GM23338 (cell line): ENCODE measurements around the gene GSTM1. TPM values are rescaled to one million over a fixed set of nuclear protein-coding genes. Genes with fewer than 3 reads are reported as not detected.

Source experiments
- ATAC-seq: fragments of 200-7000 bp; cut with Tn5 transposase; 3 replicates; pipeline ENCODE4 v1.9.1; 2020
- DNase-seq: peaks from one replicate; pipeline ENCODE4 v3.0.0-alpha.2; 2015; ENCODE audit warnings: low spot score
- H2AFZ ChIP-seq: fragments of 200-600 bp; sonication (generic); 2 replicates; pipeline ENCODE4 v1.8.0; 2016; ENCODE audit warnings: antibody characterized with exemption, mild to moderate bottlenecking, moderate library complexity
- H3F3A ChIP-seq: fragments of 200-600 bp; sonication (generic); replicated peaks from 2 replicates; pipeline ENCODE4 v1.8.0; 2017; ENCODE audit warnings: antibody characterized with exemption, mixed run types, low read depth
- H3K27ac ChIP-seq: fragments of 200-600 bp; sonication (generic); 2 replicates; pipeline ENCODE4 v1.6.1; 2016; ENCODE audit warnings: low read depth
- H3K27me3 ChIP-seq: fragments of 200-600 bp; sonication (generic); 2 replicates; pipeline ENCODE4 v1.8.0; 2016; ENCODE audit warnings: mild to moderate bottlenecking, mixed run types, moderate library complexity; ENCODE audit not compliant: insufficient read depth
- H3K36me3 ChIP-seq: fragments of 200-600 bp; sonication (generic); 2 replicates; pipeline ENCODE4 v1.8.0; 2016; ENCODE audit warnings: mild to moderate bottlenecking; ENCODE audit not compliant: insufficient read depth
- H3K4me1 ChIP-seq: fragments of 200-600 bp; sonication (generic); 2 replicates; pipeline ENCODE4 v1.8.0; 2016; ENCODE audit warnings: mild to moderate bottlenecking, moderate library complexity; ENCODE audit not compliant: insufficient read depth
- H3K4me2 ChIP-seq: fragments of 200-600 bp; sonication (generic); 2 replicates; pipeline ENCODE4 v1.7.1; 2017; ENCODE audit warnings: mixed run types
- H3K4me3 ChIP-seq: fragments of 200-600 bp; sonication (generic); 2 replicates; pipeline ENCODE4 v1.6.1; 2016; ENCODE audit warnings: mixed run types
- H3K79me2 ChIP-seq: fragments of 200-600 bp; sonication (generic); replicated peaks from 2 replicates; pipeline ENCODE4 v1.8.0; 2017; ENCODE audit warnings: mild to moderate bottlenecking; ENCODE audit not compliant: insufficient read depth
- H3K9me2 ChIP-seq: fragments of 200-600 bp; sonication (generic); 2 replicates; pipeline ENCODE4 v1.8.0; 2017; ENCODE audit not compliant: insufficient read depth
- H4K20me1 ChIP-seq: fragments of 200-600 bp; sonication (generic); replicated peaks from 2 replicates; pipeline ENCODE4 v1.8.0; 2017; ENCODE audit warnings: mild to moderate bottlenecking; ENCODE audit not compliant: insufficient read depth
- H3K27ac Mint-ChIP-seq: 2 replicates; pipeline ENCODE4 v1.8.0; 2020; ENCODE audit warnings: inconsistent platforms, mild to moderate bottlenecking, moderate library complexity, mixed read lengths
- H3K27me3 Mint-ChIP-seq: 3 replicates; pipeline ENCODE4 v1.8.0; 2022; ENCODE audit warnings: low read depth, mild to moderate bottlenecking, moderate library complexity, mixed read lengths, inconsistent platforms; ENCODE audit not compliant: insufficient read depth, poor library complexity
- H3K36me3 Mint-ChIP-seq: 3 replicates; pipeline ENCODE4 v1.8.0; 2021; ENCODE audit warnings: low read depth, mild to moderate bottlenecking, inconsistent platforms, moderate library complexity, mixed read lengths
- H3K4me1 Mint-ChIP-seq: 3 replicates; pipeline ENCODE4 v1.8.0; 2020; ENCODE audit warnings: mild to moderate bottlenecking, inconsistent platforms, mixed read lengths
- H3K4me3 Mint-ChIP-seq: 3 replicates; pipeline ENCODE4 v1.8.0; 2021; ENCODE audit warnings: moderate library complexity, mild to moderate bottlenecking, inconsistent platforms, mixed read lengths
- H3K9me3 Mint-ChIP-seq: 3 replicates; pipeline ENCODE4 v1.8.0; 2020; ENCODE audit warnings: moderate library complexity, mild to moderate bottlenecking, inconsistent platforms, mixed read lengths
- JUNB ChIP-seq: IDR thresholded peaks from one replicate; pipeline ENCODE4 v1.6.1; 2016; ENCODE audit warnings: antibody characterized with exemption; ENCODE audit not compliant: unreplicated experiment
- polyA plus RNA-seq: library from polyadenylated mRNA; unstranded; fragments of >200 nt; fragmentation: Nextera tagmentation; extraction: Ambion mirVana; gene quantifications from 2 replicates; pipeline ENCODE4 v1.2.1, GENCODE V29; 2016
- total RNA-seq: library from RNA; depleted of rRNA; stranded (reverse); fragments of >200 nt; shearing (Covaris generic); gene quantifications from 2 replicates; pipeline ENCODE4 v1.2.3, GENCODE V29; 2014
- TF ChIP-seq, protein P1 (sequence below): IDR thresholded peaks from 2 replicates; pipeline ENCODE4 v1.6.1; 2016; ENCODE audit warnings: antibody characterized with exemption
- TF ChIP-seq, protein P2 (sequence below): IDR thresholded peaks from one replicate; pipeline ENCODE4 v1.6.1; 2018; ENCODE audit warnings: antibody characterized with exemption; ENCODE audit not compliant: unreplicated experiment
- TF ChIP-seq, protein P3 (sequence below): fragments of 250-450 bp; sonication (Bioruptor Pico); IDR thresholded peaks from 2 replicates; pipeline ENCODE4 v1.5.0; 2020; ENCODE audit warnings: mild to moderate bottlenecking, moderate library complexity

The GSTM1 gene
- total and polyA plus RNA-seq, 2 experiments from 2014 or later: not detected

DNA sequence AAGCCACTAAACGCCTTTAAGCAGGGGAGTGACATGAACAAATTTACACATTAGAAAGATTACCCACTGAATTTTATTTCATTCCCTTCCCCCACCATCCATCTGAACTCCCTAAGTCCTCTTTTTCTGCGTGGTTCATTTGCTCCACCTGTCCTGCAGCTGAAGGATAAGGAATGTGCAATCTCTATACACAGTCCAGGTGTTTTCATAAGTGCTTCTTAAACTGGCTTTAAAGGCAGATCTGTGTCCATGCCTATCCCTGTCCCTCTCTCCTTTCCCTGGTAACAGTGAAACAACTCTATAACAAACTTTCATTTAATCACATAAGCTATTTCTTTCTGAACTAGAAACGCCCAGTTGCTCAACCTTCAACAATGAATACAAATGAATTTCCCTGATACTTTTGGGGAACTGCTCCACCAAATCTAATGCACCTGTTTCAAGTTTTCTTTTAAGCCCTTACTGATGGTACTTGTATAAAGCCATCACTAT is 44.8 kb downstream of the GSTM1 start:
- H3K9me3 Mint-ChIP-seq: peaks cover 11% of the 10 kb centered on the region
- Histone ChIP-seq H3K9me2 (no peaks in the 10 kb centered on the region), H3K79me2 (no peaks in the 10 kb centered on the region), H3K27me3 (peaks cover 4% of the 10 kb centered on the region; the same call in 1 of the 2 replicates), H3K27ac (no peak overlapping the region), H3K4me1 (peaks cover 12% of the 10 kb centered on the region; the same call in 1 of the 2 replicates), H3F3A (no peaks in the 10 kb centered on the region), H2AFZ (no peak overlapping the region), H3K36me3 (no peaks in the 10 kb centered on the region; the same call in 1 of the 2 replicates), H3K4me3 (no peak overlapping the region), H3K4me2 (no peak overlapping the region), H4K20me1 (no peaks in the 10 kb centered on the region; the same call in 1 of the 2 replicates)
- DNase-seq: no peak
- no peak for ATAC-seq
- no peak overlapping the region for H3K27ac Mint-ChIP-seq
- TF ChIP-seq, protein P1, sequence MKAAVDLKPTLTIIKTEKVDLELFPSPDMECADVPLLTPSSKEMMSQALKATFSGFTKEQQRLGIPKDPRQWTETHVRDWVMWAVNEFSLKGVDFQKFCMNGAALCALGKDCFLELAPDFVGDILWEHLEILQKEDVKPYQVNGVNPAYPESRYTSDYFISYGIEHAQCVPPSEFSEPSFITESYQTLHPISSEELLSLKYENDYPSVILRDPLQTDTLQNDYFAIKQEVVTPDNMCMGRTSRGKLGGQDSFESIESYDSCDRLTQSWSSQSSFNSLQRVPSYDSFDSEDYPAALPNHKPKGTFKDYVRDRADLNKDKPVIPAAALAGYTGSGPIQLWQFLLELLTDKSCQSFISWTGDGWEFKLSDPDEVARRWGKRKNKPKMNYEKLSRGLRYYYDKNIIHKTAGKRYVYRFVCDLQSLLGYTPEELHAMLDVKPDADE: no peak
- H3K27me3 Mint-ChIP-seq: no peaks in the 10 kb centered on the region
- no peak overlapping the region for H3K4me3 Mint-ChIP-seq
- H3K4me1 Mint-ChIP-seq: peaks cover 12% of the 10 kb centered on the region
- no peaks in the 10 kb centered on the region for H3K36me3 Mint-ChIP-seq

DNA sequence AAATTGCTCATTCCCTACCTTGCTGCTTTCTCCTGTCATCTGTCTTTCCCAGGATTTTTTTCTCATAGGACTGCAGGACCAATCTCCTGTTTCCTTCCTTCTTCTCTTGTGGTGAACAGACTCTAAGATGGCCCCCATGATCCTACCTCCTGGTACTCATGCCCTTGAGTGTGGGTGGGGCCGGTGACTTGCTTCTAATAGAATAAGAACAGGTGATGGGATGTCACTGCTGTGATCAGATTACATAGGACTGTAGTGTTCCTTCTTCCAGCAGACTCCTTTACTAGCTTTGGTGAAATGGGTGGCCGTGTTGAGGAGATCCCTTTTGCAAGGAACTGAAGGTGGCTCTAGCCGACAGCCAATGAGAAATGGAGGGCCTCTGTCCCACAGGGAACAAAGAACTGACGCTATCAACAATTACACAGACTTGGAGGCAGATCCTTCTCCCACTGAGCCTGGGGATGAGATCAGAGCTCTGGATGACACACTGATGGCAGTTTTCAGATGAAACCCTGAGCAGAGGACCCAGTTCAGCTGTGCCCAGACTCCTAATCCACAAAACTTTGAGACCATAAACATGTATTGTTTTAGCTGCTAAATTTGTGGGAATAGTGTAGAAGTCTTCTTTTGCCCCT is 45.7 kb downstream of the GSTM1 start:
- H3K9me3 Mint-ChIP-seq: peaks cover 10% of the 10 kb centered on the region; the same call in 2 of the 3 replicates
- H3K27ac Mint-ChIP-seq: no peak overlapping the region
- DNase-seq (no peak), ATAC-seq (no peak)
- H3K4me3 Mint-ChIP-seq: no peak overlapping the region
- Histone ChIP-seq H2AFZ (no peak overlapping the region), H3K4me2 (no peak overlapping the region), H4K20me1 (no peaks in the 10 kb centered on the region; the same call in 1 of the 2 replicates), H3F3A (no peaks in the 10 kb centered on the region), H3K27me3 (peaks cover 13% of the 10 kb centered on the region), H3K9me2 (no peaks in the 10 kb centered on the region), H3K79me2 (no peaks in the 10 kb centered on the region), H3K4me3 (no peak overlapping the region), H3K4me1 (peaks cover 12% of the 10 kb centered on the region; the same call in 1 of the 2 replicates), H3K27ac (no peak overlapping the region), H3K36me3 (no peaks in the 10 kb centered on the region)
- peaks cover 5% of the 10 kb centered on the region for H3K27me3 Mint-ChIP-seq
- H3K36me3 Mint-ChIP-seq: no peaks in the 10 kb centered on the region
- TF ChIP-seq, protein P2, sequence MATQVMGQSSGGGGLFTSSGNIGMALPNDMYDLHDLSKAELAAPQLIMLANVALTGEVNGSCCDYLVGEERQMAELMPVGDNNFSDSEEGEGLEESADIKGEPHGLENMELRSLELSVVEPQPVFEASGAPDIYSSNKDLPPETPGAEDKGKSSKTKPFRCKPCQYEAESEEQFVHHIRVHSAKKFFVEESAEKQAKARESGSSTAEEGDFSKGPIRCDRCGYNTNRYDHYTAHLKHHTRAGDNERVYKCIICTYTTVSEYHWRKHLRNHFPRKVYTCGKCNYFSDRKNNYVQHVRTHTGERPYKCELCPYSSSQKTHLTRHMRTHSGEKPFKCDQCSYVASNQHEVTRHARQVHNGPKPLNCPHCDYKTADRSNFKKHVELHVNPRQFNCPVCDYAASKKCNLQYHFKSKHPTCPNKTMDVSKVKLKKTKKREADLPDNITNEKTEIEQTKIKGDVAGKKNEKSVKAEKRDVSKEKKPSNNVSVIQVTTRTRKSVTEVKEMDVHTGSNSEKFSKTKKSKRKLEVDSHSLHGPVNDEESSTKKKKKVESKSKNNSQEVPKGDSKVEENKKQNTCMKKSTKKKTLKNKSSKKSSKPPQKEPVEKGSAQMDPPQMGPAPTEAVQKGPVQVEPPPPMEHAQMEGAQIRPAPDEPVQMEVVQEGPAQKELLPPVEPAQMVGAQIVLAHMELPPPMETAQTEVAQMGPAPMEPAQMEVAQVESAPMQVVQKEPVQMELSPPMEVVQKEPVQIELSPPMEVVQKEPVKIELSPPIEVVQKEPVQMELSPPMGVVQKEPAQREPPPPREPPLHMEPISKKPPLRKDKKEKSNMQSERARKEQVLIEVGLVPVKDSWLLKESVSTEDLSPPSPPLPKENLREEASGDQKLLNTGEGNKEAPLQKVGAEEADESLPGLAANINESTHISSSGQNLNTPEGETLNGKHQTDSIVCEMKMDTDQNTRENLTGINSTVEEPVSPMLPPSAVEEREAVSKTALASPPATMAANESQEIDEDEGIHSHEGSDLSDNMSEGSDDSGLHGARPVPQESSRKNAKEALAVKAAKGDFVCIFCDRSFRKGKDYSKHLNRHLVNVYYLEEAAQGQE: no peak
- no peak for TF ChIP-seq JUNB
- TF ChIP-seq, protein P3, sequence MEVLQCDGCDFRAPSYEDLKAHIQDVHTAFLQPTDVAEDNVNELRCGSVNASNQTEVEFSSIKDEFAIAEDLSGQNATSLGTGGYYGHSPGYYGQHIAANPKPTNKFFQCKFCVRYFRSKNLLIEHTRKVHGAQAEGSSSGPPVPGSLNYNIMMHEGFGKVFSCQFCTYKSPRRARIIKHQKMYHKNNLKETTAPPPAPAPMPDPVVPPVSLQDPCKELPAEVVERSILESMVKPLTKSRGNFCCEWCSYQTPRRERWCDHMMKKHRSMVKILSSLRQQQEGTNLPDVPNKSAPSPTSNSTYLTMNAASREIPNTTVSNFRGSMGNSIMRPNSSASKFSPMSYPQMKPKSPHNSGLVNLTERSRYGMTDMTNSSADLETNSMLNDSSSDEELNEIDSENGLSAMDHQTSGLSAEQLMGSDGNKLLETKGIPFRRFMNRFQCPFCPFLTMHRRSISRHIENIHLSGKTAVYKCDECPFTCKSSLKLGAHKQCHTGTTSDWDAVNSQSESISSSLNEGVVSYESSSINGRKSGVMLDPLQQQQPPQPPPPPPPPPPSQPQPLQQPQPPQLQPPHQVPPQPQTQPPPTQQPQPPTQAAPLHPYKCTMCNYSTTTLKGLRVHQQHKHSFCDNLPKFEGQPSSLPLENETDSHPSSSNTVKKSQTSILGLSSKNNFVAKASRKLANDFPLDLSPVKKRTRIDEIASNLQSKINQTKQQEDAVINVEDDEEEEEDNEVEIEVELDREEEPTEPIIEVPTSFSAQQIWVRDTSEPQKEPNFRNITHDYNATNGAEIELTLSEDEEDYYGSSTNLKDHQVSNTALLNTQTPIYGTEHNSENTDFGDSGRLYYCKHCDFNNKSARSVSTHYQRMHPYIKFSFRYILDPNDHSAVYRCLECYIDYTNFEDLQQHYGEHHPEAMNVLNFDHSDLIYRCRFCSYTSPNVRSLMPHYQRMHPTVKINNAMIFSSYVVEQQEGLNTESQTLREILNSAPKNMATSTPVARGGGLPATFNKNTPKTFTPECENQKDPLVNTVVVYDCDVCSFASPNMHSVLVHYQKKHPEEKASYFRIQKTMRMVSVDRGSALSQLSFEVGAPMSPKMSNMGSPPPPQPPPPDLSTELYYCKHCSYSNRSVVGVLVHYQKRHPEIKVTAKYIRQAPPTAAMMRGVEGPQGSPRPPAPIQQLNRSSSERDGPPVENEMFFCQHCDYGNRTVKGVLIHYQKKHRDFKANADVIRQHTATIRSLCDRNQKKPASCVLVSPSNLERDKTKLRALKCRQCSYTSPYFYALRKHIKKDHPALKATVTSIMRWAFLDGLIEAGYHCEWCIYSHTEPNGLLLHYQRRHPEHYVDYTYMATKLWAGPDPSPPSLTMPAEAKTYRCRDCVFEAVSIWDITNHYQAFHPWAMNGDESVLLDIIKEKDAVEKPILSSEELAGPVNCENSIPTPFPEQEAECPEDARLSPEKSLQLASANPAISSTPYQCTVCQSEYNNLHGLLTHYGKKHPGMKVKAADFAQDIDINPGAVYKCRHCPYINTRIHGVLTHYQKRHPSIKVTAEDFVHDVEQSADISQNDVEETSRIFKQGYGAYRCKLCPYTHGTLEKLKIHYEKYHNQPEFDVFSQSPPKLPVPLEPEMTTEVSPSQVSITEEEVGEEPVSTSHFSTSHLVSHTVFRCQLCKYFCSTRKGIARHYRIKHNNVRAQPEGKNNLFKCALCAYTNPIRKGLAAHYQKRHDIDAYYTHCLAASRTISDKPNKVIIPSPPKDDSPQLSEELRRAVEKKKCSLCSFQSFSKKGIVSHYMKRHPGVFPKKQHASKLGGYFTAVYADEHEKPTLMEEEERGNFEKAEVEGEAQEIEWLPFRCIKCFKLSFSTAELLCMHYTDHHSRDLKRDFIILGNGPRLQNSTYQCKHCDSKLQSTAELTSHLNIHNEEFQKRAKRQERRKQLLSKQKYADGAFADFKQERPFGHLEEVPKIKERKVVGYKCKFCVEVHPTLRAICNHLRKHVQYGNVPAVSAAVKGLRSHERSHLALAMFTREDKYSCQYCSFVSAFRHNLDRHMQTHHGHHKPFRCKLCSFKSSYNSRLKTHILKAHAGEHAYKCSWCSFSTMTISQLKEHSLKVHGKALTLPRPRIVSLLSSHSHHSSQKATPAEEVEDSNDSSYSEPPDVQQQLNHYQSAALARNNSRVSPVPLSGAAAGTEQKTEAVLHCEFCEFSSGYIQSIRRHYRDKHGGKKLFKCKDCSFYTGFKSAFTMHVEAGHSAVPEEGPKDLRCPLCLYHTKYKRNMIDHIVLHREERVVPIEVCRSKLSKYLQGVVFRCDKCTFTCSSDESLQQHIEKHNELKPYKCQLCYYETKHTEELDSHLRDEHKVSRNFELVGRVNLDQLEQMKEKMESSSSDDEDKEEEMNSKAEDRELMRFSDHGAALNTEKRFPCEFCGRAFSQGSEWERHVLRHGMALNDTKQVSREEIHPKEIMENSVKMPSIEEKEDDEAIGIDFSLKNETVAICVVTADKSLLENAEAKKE: no peak
- H3K4me1 Mint-ChIP-seq: peaks cover 12% of the 10 kb centered on the region
